HepG2 (cell line): ENCODE results near the gene C19orf73. TPM values are rescaled to one million over a fixed set of nuclear protein-coding genes. Genes with fewer than 3 reads are reported as not detected.

ENCODE experiments used
- EZH2 ChIP-seq: conservative IDR thresholded peaks from 2 replicates; pipeline ENCODE4 v1.6.1; 2012; ENCODE audit warnings: mild to moderate bottlenecking, low read depth, low read length, moderate library complexity
- GABPB1 ChIP-seq: IDR thresholded peaks from 2 replicates; pipeline ENCODE4 v1.6.1; 2016; ENCODE audit warnings: mild to moderate bottlenecking, missing genetic modification reagents, moderate library complexity, missing compliant biosample characterization
- HMG20A ChIP-seq: IDR thresholded peaks from 2 replicates; pipeline ENCODE4 v1.6.1; 2016; ENCODE audit warnings: borderline replicate concordance
- HMG20B ChIP-seq: conservative IDR thresholded peaks from 2 replicates; pipeline ENCODE4 v1.6.1; 2016; ENCODE audit warnings: missing genetic modification reagents, missing compliant biosample characterization
- KDM6A ChIP-seq: IDR thresholded peaks from 2 replicates; pipeline ENCODE4 v1.6.1; 2016; ENCODE audit warnings: low read depth
- KMT2A ChIP-seq: sonication (generic); formaldehyde crosslinking; IDR thresholded peaks from 2 replicates; pipeline ENCODE4 v1.4.0; 2020; ENCODE audit warnings: missing genetic modification reagents
- NPAS2 ChIP-seq: sonication (generic); formaldehyde crosslinking; IDR thresholded peaks from 2 replicates; pipeline ENCODE4 v1.8.0; 2022; ENCODE audit warnings: mild to moderate bottlenecking, missing genetic modification reagents, borderline replicate concordance
- PLRG1 ChIP-seq: fragments of 450-650 bp; conservative IDR thresholded peaks from 2 replicates; pipeline ENCODE4 v1.6.1; 2016
- SP140L ChIP-seq: sonication (generic); formaldehyde crosslinking; IDR thresholded peaks from 2 replicates; pipeline ENCODE4 v1.4.0; 2020; ENCODE audit warnings: missing genetic modification reagents, borderline replicate concordance
- STAT6 ChIP-seq: sonication (generic); formaldehyde crosslinking; IDR thresholded peaks from 2 replicates; pipeline ENCODE4 v1.4.0; 2020; ENCODE audit warnings: missing genetic modification reagents, mild to moderate bottlenecking, borderline replicate concordance
- TFDP1 ChIP-seq: IDR thresholded peaks from 2 replicates; pipeline ENCODE4 v1.6.1; 2016; ENCODE audit warnings: missing compliant biosample characterization, missing genetic modification reagents, borderline replicate concordance
- ZC3H13 ChIP-seq: sonication (generic); formaldehyde crosslinking; IDR thresholded peaks from 2 replicates; pipeline ENCODE4 v1.8.1; 2023; ENCODE audit warnings: mild to moderate bottlenecking, missing genetic modification reagents, moderate library complexity
- ZMYM4 ChIP-seq: sonication (generic); formaldehyde crosslinking; IDR thresholded peaks from 2 replicates; pipeline ENCODE4 v1.8.1; 2023; ENCODE audit warnings: mild to moderate bottlenecking, missing genetic modification reagents
- ZNF225 ChIP-seq: sonication (generic); formaldehyde crosslinking; IDR thresholded peaks from 2 replicates; pipeline ENCODE4 v1.4.0; 2020; ENCODE audit warnings: mild to moderate bottlenecking, missing genetic modification reagents
- ZNF501 ChIP-seq: sonication (generic); formaldehyde crosslinking; IDR thresholded peaks from 2 replicates; pipeline ENCODE4 v1.5.1; 2020; ENCODE audit warnings: mild to moderate bottlenecking, moderate library complexity, missing genetic modification reagents
- ZNF724P ChIP-seq: sonication (generic); formaldehyde crosslinking; IDR thresholded peaks from 2 replicates; pipeline ENCODE4 v1.8.0; 2022; ENCODE audit warnings: missing genetic modification reagents, borderline replicate concordance
- ZSCAN5A ChIP-seq: sonication (generic); formaldehyde crosslinking; IDR thresholded peaks from 2 replicates; pipeline ENCODE4 v1.8.0; 2022; ENCODE audit warnings: mild to moderate bottlenecking, missing genetic modification reagents, borderline replicate concordance
- ZUFSP ChIP-seq: sonication (generic); formaldehyde crosslinking; IDR thresholded peaks from 2 replicates; pipeline ENCODE4 v1.9.0; 2021; ENCODE audit warnings: missing genetic modification reagents, mild to moderate bottlenecking, borderline replicate concordance
- ZXDC ChIP-seq: sonication (generic); formaldehyde crosslinking; IDR thresholded peaks from 2 replicates; pipeline ENCODE4 v1.5.0; 2020; ENCODE audit warnings: mild to moderate bottlenecking, missing genetic modification reagents
- ZZZ3 ChIP-seq: sonication (generic); formaldehyde crosslinking; IDR thresholded peaks from 2 replicates; pipeline ENCODE4 v1.4.0; 2020; ENCODE audit warnings: missing genetic modification reagents, mild to moderate bottlenecking, borderline replicate concordance
- polyA plus RNA-seq, 8 experiments: library from polyadenylated mRNA; depleted of rRNA in 3 of 8; stranded (reverse) in 7 of 8; unstranded in 1 of 8; fragments of >200 nt; fragmentation: Illumina TruSeq in 4 of 8; extraction: Trizol in 4 of 8; gene quantifications; 2 replicates each; pipeline versions ENCODE4 v1.2.1 to v1.2.3, GENCODE V29; 2011 to 2016; ENCODE audit warnings: low read depth in 4 of 8, missing spikeins in 1 of 8, mixed read lengths in 1 of 8; ENCODE audit not compliant: insufficient read depth in 1 of 8
- total RNA-seq, 5 experiments: library from RNA; depleted of rRNA; stranded (reverse); fragments of >200 nt; fragmentation: Illumina TruSeq; extraction: Trizol; gene quantifications; 2 replicates each; pipeline ENCODE4 v1.2.3, GENCODE V29; 2016; ENCODE audit warnings: low read depth in 1 of 5

The C19orf73 gene
- total and polyA plus RNA-seq, 2 of the 13 experiments (the other 11 are each of a cell fraction or from before 2014, with no cell fraction given), result 1.4 to 1.5 TPM

GRCh38 chr19:49125025-49125731 is 6.2 kb upstream of the C19orf73 start (continued):
- TF ChIP-seq ZUFSP (CRISPR knock-in tag) (no peak), KDM6A (CRISPR knock-in tag) (no peak), HMG20B (CRISPR knock-in tag) (no peak), ZZZ3 (CRISPR knock-in tag) (no peak), GABPB1 (CRISPR knock-in tag) (peak; percentile 59), PLRG1 (no peak), ZC3H13 (CRISPR knock-in tag) (no peak), ZNF501 (CRISPR knock-in tag) (peak; percentile 58; the same call in 1 of the 2 replicates), KMT2A (CRISPR knock-in tag) (no peak), HMG20A (CRISPR knock-in tag) (no peak), TFDP1 (peak; percentile 75; the same call in 1 of the 2 replicates), ZXDC (CRISPR knock-in tag) (no peak), STAT6 (CRISPR knock-in tag) (no peak), ZMYM4 (CRISPR knock-in tag) (no peak), SP140L (CRISPR knock-in tag) (no peak), ZNF225 (CRISPR knock-in tag) (no peak), EZH2 (no peak), ZSCAN5A (CRISPR knock-in tag) (no peak), NPAS2 (CRISPR knock-in tag) (no peak), ZNF724P (CRISPR knock-in tag) (no peak)
